ENCODE results near the gene PPM1G. TPM values are rescaled to one million over a fixed set of nuclear protein-coding genes. Genes with fewer than 3 reads are reported as not detected.
A peak's percentile ranks its signal among the peaks of the same experiment; 100 is the strongest.

Gene PPM1G
- total and polyA plus RNA-seq, 7 donors: 44.0 to 167 (median 83.4) TPM

GRCh38 chr2:27379836-27380625, 29.4 kb downstream of the PPM1G start:
- peak; percentile 25 to 42 (median 32) for ATAC-seq
- WGBS, 3 donors: 1% methylated on average over 23 to 35 of the region's 35 CpGs
- no peak for TF ChIP-seq CTCF (IDR thresholded peaks at IDR 0.05)
- Histone ChIP-seq H3K36me3 (ENCODE audit: insufficient read depth in 1 of 2, low read depth in 1 of 2) (peaks cover 7 to 77% of the 10 kb centered on the region in 2 donors), H3K27me3 (ENCODE audit: insufficient read depth in 3 of 3, low read length in 2 of 3) (no peaks in the 10 kb centered on the region), H3K4me1 (peaks cover 11% of the 10 kb centered on the region), H3K9me3 (no peaks in the 10 kb centered on the region), H3K4me3 (peak overlapping the region; percentile 82), H3K27ac (peak overlapping the region; percentile 96)
- peak; percentile 80 to 89 for DNase-seq
- intact Hi-C loops (cut with DNase I): no loop called here

- no peak for DNase-seq
- Histone ChIP-seq H3K36me3 (ENCODE audit: insufficient read depth in 1 of 2, low read depth in 1 of 2) (peaks cover 10 to 77% of the 10 kb centered on the region in 2 donors), H3K9me3 (no peaks in the 10 kb centered on the region), H3K27ac (peak overlapping the region; percentile 96), H3K4me3 (peak overlapping the region; percentile 82), H3K4me1 (peaks cover 11% of the 10 kb centered on the region), H3K27me3 (ENCODE audit: insufficient read depth in 3 of 3, low read length in 2 of 3) (no peaks in the 10 kb centered on the region)
- TF ChIP-seq CTCF (IDR thresholded peaks at IDR 0.05): no peak
- 73 to 96% (median 81%) methylated on average over 2 of the region's 2 CpGs for WGBS, 3 donors
- intact Hi-C loops (cut with DNase I): no loop called here
- ATAC-seq: no peak
These were observed 30.0 kb downstream of the PPM1G start for GRCh38 chr2:27379383-27379835.

- Histone ChIP-seq H3K4me1 (peaks cover 11% of the 10 kb centered on the region), H3K36me3 (ENCODE audit: insufficient read depth in 1 of 2, low read depth in 1 of 2) (peaks cover 10 to 77% of the 10 kb centered on the region in 2 donors), H3K27ac (peak overlapping the region; percentile 96), H3K27me3 (ENCODE audit: insufficient read depth in 3 of 3, low read length in 2 of 3) (no peaks in the 10 kb centered on the region), H3K4me3 (no peak overlapping the region), H3K9me3 (no peaks in the 10 kb centered on the region)
- WGBS, 3 donors: 75 to 83% (median 80%) methylated on average over 8 to 9 of the region's 9 CpGs
- DNase-seq (no peak), ATAC-seq (no peak)
- no peak for TF ChIP-seq CTCF (IDR thresholded peaks at IDR 0.05)
- intact Hi-C loops (cut with DNase I): no loop called here
These were observed 30.5 kb downstream of the PPM1G start for GRCh38 chr2:27378809-27379290.

GRCh38 chr2:27378096-27378808, 31.1 kb downstream of the PPM1G start:
- DNase-seq (peak; percentile 31 to 63), ATAC-seq (peak in 1 of 4 donors; percentile 5)
- Histone ChIP-seq H3K27ac (peak overlapping the region; percentile 96), H3K36me3 (ENCODE audit: insufficient read depth in 1 of 2, low read depth in 1 of 2) (peaks cover 10 to 77% of the 10 kb centered on the region in 2 donors), H3K9me3 (no peaks in the 10 kb centered on the region), H3K27me3 (ENCODE audit: insufficient read depth in 3 of 3, low read length in 2 of 3) (no peaks in the 10 kb centered on the region), H3K4me3 (no peak overlapping the region), H3K4me1 (peaks cover 11% of the 10 kb centered on the region)
- peak; percentile 13 for TF ChIP-seq CTCF (IDR thresholded peaks at IDR 0.05)
- intact Hi-C loops (cut with DNase I): no loop called here
- WGBS, 3 donors: 72 to 77% (median 73%) methylated on average over 27 to 29 of the region's 29 CpGs
